Embryonic facial prominence (tissue), 1 donor: Measurements from ENCODE around the gene RNF130.
A peak's percentile ranks its signal among the peaks of the same experiment; 100 is the strongest.

Experiments
- DNase-seq: peaks from one replicate; pipeline ENCODE4 v3.0.0-alpha.2; 2016; ENCODE audit errors: extremely low spot score

The RNF130 gene

GRCh38 chr5:180085837-180086236 lies 14.3 kb upstream of the RNF130 start:
- DNase-seq = no peak

- DNase-seq = no peak
Observed at GRCh38 chr5:180084638-180085561, 13.3 kb upstream of the RNF130 start.

GRCh38 chr5:180083529-180084060 lies 12.0 kb upstream of the RNF130 start:
- no peak for DNase-seq

- no peak for DNase-seq
Observed at GRCh38 chr5:180082633-180083420, 11.3 kb upstream of the RNF130 start.

- no peak for DNase-seq
Observed at GRCh38 chr5:180081481-180081880, 9.9 kb upstream of the RNF130 start.

GRCh38 chr5:180080486-180081280 lies 9.1 kb upstream of the RNF130 start:
- no peak for DNase-seq

GRCh38 chr5:180079702-180080466 lies 8.3 kb upstream of the RNF130 start:
- no peak for DNase-seq

GRCh38 chr5:180078348-180078747 lies 6.8 kb upstream of the RNF130 start:
- DNase-seq = no peak

- no peak for DNase-seq
Observed at GRCh38 chr5:180077594-180078284, 6.2 kb upstream of the RNF130 start.

- DNase-seq = no peak
Observed at GRCh38 chr5:180075703-180076102, 4.1 kb upstream of the RNF130 start.

- DNase-seq = no peak
Observed at GRCh38 chr5:180074462-180074861, 2.9 kb upstream of the RNF130 start.

GRCh38 chr5:180072556-180072955 lies 997 bp upstream of the RNF130 start:
- DNase-seq = no peak

- no peak for DNase-seq
Observed at GRCh38 chr5:180072256-180072548, 643 bp upstream of the RNF130 start.

GRCh38 chr5:180070756-180071530 lies 616 bp downstream of the RNF130 start:
- peak; percentile 38 for DNase-seq

GRCh38 chr5:180069589-180070247 lies 1.8 kb downstream of the RNF130 start:
- DNase-seq = no peak

- DNase-seq = no peak
Observed at GRCh38 chr5:180068519-180069090, 3.0 kb downstream of the RNF130 start.

GRCh38 chr5:180067986-180068385 lies 3.6 kb downstream of the RNF130 start:
- no peak for DNase-seq

- DNase-seq = no peak
Observed at GRCh38 chr5:180060192-180060591, 11.4 kb downstream of the RNF130 start.

- DNase-seq = no peak
Observed at GRCh38 chr5:180059326-180059725, 12.2 kb downstream of the RNF130 start.
